Neural cell (in vitro differentiated cells): Measurements from ENCODE around the gene TAS2R41.

Source experiments
- CTCF ChIP-seq: fragments of 450-650 bp; IDR thresholded peaks from 2 replicates; pipeline ENCODE4 v1.5.1; 2014; ENCODE audit warnings: antibody characterized with exemption, mild to moderate bottlenecking, moderate library complexity; ENCODE audit not compliant: poor library complexity, severe bottlenecking
- EP300 ChIP-seq: fragments of 450-650 bp; conservative IDR thresholded peaks from 2 replicates; pipeline ENCODE4 v1.6.1; 2014; ENCODE audit warnings: antibody characterized with exemption, mild to moderate bottlenecking, moderate library complexity; ENCODE audit not compliant: poor library complexity, severe bottlenecking
- EZH2 ChIP-seq: fragments of 200-600, 300-800 bp; shearing (Covaris generic), sonication (generic); IDR thresholded peaks from 2 replicates; pipeline ENCODE4 v1.6.1; 2014; ENCODE audit warnings: antibody characterized with exemption, low read length, borderline replicate concordance, mild to moderate bottlenecking; ENCODE audit not compliant: insufficient read depth, poor library complexity, severe bottlenecking
- MXI1 ChIP-seq: fragments of 450-650 bp; conservative IDR thresholded peaks from 2 replicates; pipeline ENCODE4 v1.6.1; 2014; ENCODE audit warnings: antibody characterized with exemption, mild to moderate bottlenecking; ENCODE audit not compliant: poor library complexity, severe bottlenecking
- POLR2AphosphoS5 ChIP-seq: IDR thresholded peaks from 2 replicates; pipeline ENCODE4 v1.6.1; 2012
- RAD21 ChIP-seq: fragments of 450-650 bp; conservative IDR thresholded peaks from 2 replicates; pipeline ENCODE4 v1.6.1; 2014; ENCODE audit warnings: antibody characterized with exemption, mild to moderate bottlenecking, moderate library complexity
- TAF1 ChIP-seq: IDR thresholded peaks from 2 replicates; pipeline ENCODE4 v1.6.1; 2012; ENCODE audit warnings: low read depth

GRCh38 chr7:143455491-143455890 is 22.2 kb upstream of the TAS2R41 start:
- TF ChIP-seq CTCF: no peak
- no peak for TF ChIP-seq TAF1
- TF ChIP-seq EP300: no peak
- TF ChIP-seq POLR2AphosphoS5: no peak
- TF ChIP-seq EZH2: no peak
- TF ChIP-seq MXI1: no peak
- TF ChIP-seq RAD21: no peak
